ENCODE results near the gene WIZ. TPM values are rescaled to one million over a fixed set of nuclear protein-coding genes. Genes with fewer than 3 reads are reported as not detected.
"Not testable (repeated sequence)": the region's sequence is repeated elsewhere in the genome, so short reads cannot be mapped to it uniquely, and the experiment has no call there.

The WIZ gene
- total and polyA plus RNA-seq, 7 donors, result 16.6 to 39.1 (median 22.9) TPM

GRCh38 chr19:15488489-15489226 lies 38.9 kb upstream of the WIZ start:
- Histone ChIP-seq H3K27ac (no peak overlapping the region), H3K4me3 (no peak overlapping the region), H3K4me1 (no peaks in the 10 kb centered on the region), H3K9me3 (peaks cover 4% of the 10 kb centered on the region), H3K36me3 (ENCODE audit: insufficient read depth in 1 of 2, low read depth in 1 of 2) (no peaks in the 10 kb centered on the region), H3K27me3 (ENCODE audit: insufficient read depth in 3 of 3, low read length in 2 of 3) (no peaks in the 10 kb centered on the region)
- 32 to 37% (median 33%) methylated on average over 13 of the region's 13 CpGs for WGBS, 3 donors
- ATAC-seq, result peak in 2 of 4 donors; percentile 60 to 71
- peak; percentile 23 to 85 for DNase-seq
- intact Hi-C loops (cut with DNase I), result no loop called here
- TF ChIP-seq CTCF (IDR thresholded peaks at IDR 0.05), result no peak

- 90 to 91% (median 91%) methylated on average over 4 of the region's 4 CpGs for WGBS, 3 donors
- no peaks in the 10 kb centered on the region for H3K27me3 ChIP-seq (ENCODE audit: insufficient read depth in 3 of 3, low read length in 2 of 3)
- H3K27ac ChIP-seq, result no peak overlapping the region
- intact Hi-C loops (cut with DNase I), result no loop called here
- ATAC-seq, result no peak
- peaks cover 4% of the 10 kb centered on the region for H3K9me3 ChIP-seq
- H3K4me3 ChIP-seq, result no peak overlapping the region
- no peak for DNase-seq
- H3K4me1 ChIP-seq, result no peaks in the 10 kb centered on the region
- TF ChIP-seq CTCF (IDR thresholded peaks at IDR 0.05), result no peak
- H3K36me3 ChIP-seq (ENCODE audit: insufficient read depth in 1 of 2, low read depth in 1 of 2), result no peaks in the 10 kb centered on the region
Observed at GRCh38 chr19:15487038-15487437, 37.3 kb upstream of the WIZ start.

- H3K9me3 ChIP-seq; DNase-seq; ATAC-seq; H3K4me1 ChIP-seq; intact Hi-C loops (cut with DNase I); H3K36me3 ChIP-seq (ENCODE audit: insufficient read depth in 1 of 2, low read depth in 1 of 2); H3K27me3 ChIP-seq (ENCODE audit: insufficient read depth in 3 of 3, low read length in 2 of 3); H3K4me3 ChIP-seq; H3K27ac ChIP-seq: not testable (repeated sequence)
- WGBS, 3 donors, result 83 to 90% (median 90%) methylated on average over 5 of the region's 5 CpGs
Observed at GRCh38 chr19:15485768-15486167, 36.0 kb upstream of the WIZ start.

- H3K36me3 ChIP-seq (ENCODE audit: insufficient read depth in 1 of 2, low read depth in 1 of 2); H3K27ac ChIP-seq; H3K27me3 ChIP-seq (ENCODE audit: insufficient read depth in 3 of 3, low read length in 2 of 3); intact Hi-C loops (cut with DNase I); H3K4me1 ChIP-seq; H3K4me3 ChIP-seq; DNase-seq; ATAC-seq; H3K9me3 ChIP-seq: not testable (repeated sequence)
- 88 to 91% (median 91%) methylated on average over 7 of the region's 7 CpGs for WGBS, 3 donors
Observed at GRCh38 chr19:15480996-15481395, 31.2 kb upstream of the WIZ start.

GRCh38 chr19:15479391-15480345 lies 29.9 kb upstream of the WIZ start, which contains the start of gene PGLYRP2:
PGLYRP2 (minus strand) TSS chr19:15479501; CDS start chr19:15479371, 130 bp downstream.
- no peak for TF ChIP-seq CTCF (IDR thresholded peaks at IDR 0.05)
- peak in 1 of 2 donors; percentile 72 for DNase-seq
- Histone ChIP-seq H3K9me3 (no peaks in the 10 kb centered on the region), H3K27ac (no peak within 1 kb of the TSS), H3K4me3 (no peak within 1 kb of the TSS), H3K36me3 (ENCODE audit: insufficient read depth in 1 of 2, low read depth in 1 of 2) (no peaks in the 10 kb centered on the region), H3K27me3 (ENCODE audit: insufficient read depth in 3 of 3, low read length in 2 of 3) (no peaks in the 10 kb centered on the region), H3K4me1 (no peaks in the 10 kb centered on the region)
- whole genome bisulfite sequencing, 3 donors, result 58 to 66% (median 62%) methylated on average over 16 of the region's 16 CpGs
- intact Hi-C loops (cut with DNase I), result no loop called here
- ATAC-seq, result peak in 2 of 4 donors; percentile 41 to 50

All from psoas muscle (tissue), 8 donors.